GM23338 (cell line): ENCODE results near the gene RIGI. TPM values are rescaled to one million over a fixed set of nuclear protein-coding genes. Genes with fewer than 3 reads are reported as not detected.

Experiments used
- ATAC-seq: fragments of 200-7000 bp; cut with Tn5 transposase; 3 replicates; pipeline ENCODE4 v1.9.1; 2020
- DNase-seq: peaks from one replicate; pipeline ENCODE4 v3.0.0-alpha.2; 2015; ENCODE audit warnings: low spot score
- H2AFZ ChIP-seq: fragments of 200-600 bp; sonication (generic); 2 replicates; pipeline ENCODE4 v1.8.0; 2016; ENCODE audit warnings: antibody characterized with exemption, mild to moderate bottlenecking, moderate library complexity
- H3F3A ChIP-seq: fragments of 200-600 bp; sonication (generic); replicated peaks from 2 replicates; pipeline ENCODE4 v1.8.0; 2017; ENCODE audit warnings: antibody characterized with exemption, mixed run types, low read depth
- H3K27ac ChIP-seq: fragments of 200-600 bp; sonication (generic); 2 replicates; pipeline ENCODE4 v1.6.1; 2016; ENCODE audit warnings: low read depth
- H3K27me3 ChIP-seq: fragments of 200-600 bp; sonication (generic); 2 replicates; pipeline ENCODE4 v1.8.0; 2016; ENCODE audit warnings: mild to moderate bottlenecking, mixed run types, moderate library complexity; ENCODE audit not compliant: insufficient read depth
- H3K36me3 ChIP-seq: fragments of 200-600 bp; sonication (generic); 2 replicates; pipeline ENCODE4 v1.8.0; 2016; ENCODE audit warnings: mild to moderate bottlenecking; ENCODE audit not compliant: insufficient read depth
- H3K4me1 ChIP-seq: fragments of 200-600 bp; sonication (generic); 2 replicates; pipeline ENCODE4 v1.8.0; 2016; ENCODE audit warnings: mild to moderate bottlenecking, moderate library complexity; ENCODE audit not compliant: insufficient read depth
- H3K4me2 ChIP-seq: fragments of 200-600 bp; sonication (generic); 2 replicates; pipeline ENCODE4 v1.7.1; 2017; ENCODE audit warnings: mixed run types
- H3K4me3 ChIP-seq: fragments of 200-600 bp; sonication (generic); 2 replicates; pipeline ENCODE4 v1.6.1; 2016; ENCODE audit warnings: mixed run types
- H3K79me2 ChIP-seq: fragments of 200-600 bp; sonication (generic); replicated peaks from 2 replicates; pipeline ENCODE4 v1.8.0; 2017; ENCODE audit warnings: mild to moderate bottlenecking; ENCODE audit not compliant: insufficient read depth
- H3K9me2 ChIP-seq: fragments of 200-600 bp; sonication (generic); 2 replicates; pipeline ENCODE4 v1.8.0; 2017; ENCODE audit not compliant: insufficient read depth
- H4K20me1 ChIP-seq: fragments of 200-600 bp; sonication (generic); replicated peaks from 2 replicates; pipeline ENCODE4 v1.8.0; 2017; ENCODE audit warnings: mild to moderate bottlenecking; ENCODE audit not compliant: insufficient read depth
- H3K27ac Mint-ChIP-seq: 2 replicates; pipeline ENCODE4 v1.8.0; 2020; ENCODE audit warnings: inconsistent platforms, mild to moderate bottlenecking, moderate library complexity, mixed read lengths
- H3K27me3 Mint-ChIP-seq: 3 replicates; pipeline ENCODE4 v1.8.0; 2022; ENCODE audit warnings: low read depth, mild to moderate bottlenecking, moderate library complexity, mixed read lengths, inconsistent platforms; ENCODE audit not compliant: insufficient read depth, poor library complexity
- H3K36me3 Mint-ChIP-seq: 3 replicates; pipeline ENCODE4 v1.8.0; 2021; ENCODE audit warnings: low read depth, mild to moderate bottlenecking, inconsistent platforms, moderate library complexity, mixed read lengths
- H3K4me1 Mint-ChIP-seq: 3 replicates; pipeline ENCODE4 v1.8.0; 2020; ENCODE audit warnings: mild to moderate bottlenecking, inconsistent platforms, mixed read lengths
- H3K4me3 Mint-ChIP-seq: 3 replicates; pipeline ENCODE4 v1.8.0; 2021; ENCODE audit warnings: moderate library complexity, mild to moderate bottlenecking, inconsistent platforms, mixed read lengths
- H3K9me3 Mint-ChIP-seq: 3 replicates; pipeline ENCODE4 v1.8.0; 2020; ENCODE audit warnings: moderate library complexity, mild to moderate bottlenecking, inconsistent platforms, mixed read lengths
- CTCF ChIP-seq, 2 experiments: fragments of 200-600 bp in 1 of 2; sonication (generic) in 1 of 2; conservative IDR thresholded peaks; 2 replicates each; pipeline versions ENCODE4 v1.5.1 to v1.6.1; 2016 to 2017; ENCODE audit warnings: antibody characterized with exemption in 2 of 2, low read depth in 2 of 2, mild to moderate bottlenecking in 2 of 2, moderate library complexity in 1 of 2
- ETS1 ChIP-seq: IDR thresholded peaks from 2 replicates; pipeline ENCODE4 v1.6.1; 2016; ENCODE audit warnings: antibody characterized with exemption
- EZH2 ChIP-seq: fragments of 200-600 bp; sonication (generic); IDR thresholded peaks from one replicate; pipeline ENCODE4 v1.8.0; 2017; ENCODE audit warnings: antibody characterized with exemption, mild to moderate bottlenecking, low read depth; ENCODE audit not compliant: unreplicated experiment
- EZH2phosphoT487 ChIP-seq: fragments of 200-600 bp; sonication (generic); IDR thresholded peaks from one replicate; pipeline ENCODE4 v1.8.1; 2018; ENCODE audit warnings: antibody characterized with exemption; ENCODE audit not compliant: unreplicated experiment
- JUNB ChIP-seq: IDR thresholded peaks from one replicate; pipeline ENCODE4 v1.6.1; 2016; ENCODE audit warnings: antibody characterized with exemption; ENCODE audit not compliant: unreplicated experiment
- NANOG ChIP-seq: IDR thresholded peaks from 2 replicates; pipeline ENCODE4 v1.6.1; 2016; ENCODE audit warnings: antibody characterized with exemption, borderline replicate concordance
- POLR2AphosphoS5 ChIP-seq: IDR thresholded peaks from 2 replicates; pipeline ENCODE4 v1.6.1; 2016; ENCODE audit warnings: antibody characterized with exemption, low read depth
- STAT1 ChIP-seq: IDR thresholded peaks from one replicate; pipeline ENCODE4 v1.6.1; 2016; ENCODE audit warnings: antibody characterized with exemption; ENCODE audit not compliant: unreplicated experiment
- ZNF114 ChIP-seq: fragments of 250-450 bp; sonication (Bioruptor Pico); IDR thresholded peaks from 2 replicates; pipeline ENCODE4 v1.5.0; 2020; ENCODE audit warnings: mild to moderate bottlenecking, moderate library complexity
- ZNF331 ChIP-seq: fragments of 250-450 bp; sonication (Bioruptor Pico); IDR thresholded peaks from 2 replicates; pipeline ENCODE4 v1.5.0; 2020; ENCODE audit warnings: low read depth, mild to moderate bottlenecking, moderate library complexity
- ZNF462 ChIP-seq: fragments of 250-450 bp; sonication (Bioruptor Pico); IDR thresholded peaks from 2 replicates; pipeline ENCODE4 v1.5.0; 2020; ENCODE audit warnings: mild to moderate bottlenecking, moderate library complexity
- polyA plus RNA-seq: library from polyadenylated mRNA; unstranded; fragments of >200 nt; fragmentation: Nextera tagmentation; extraction: Ambion mirVana; gene quantifications from 2 replicates; pipeline ENCODE4 v1.2.1, GENCODE V29; 2016
- total RNA-seq: library from RNA; depleted of rRNA; stranded (reverse); fragments of >200 nt; shearing (Covaris generic); gene quantifications from 2 replicates; pipeline ENCODE4 v1.2.3, GENCODE V29; 2014

RIGI gene
- total and polyA plus RNA-seq, 2 experiments from 2014 or later = 14.2 to 14.7 TPM

- TF ChIP-seq ZNF462 (CRISPR knock-in tag) (no peak), EZH2phosphoT487 (no peak), POLR2AphosphoS5 (no peak)
Measured at GRCh38 chr9:32565967-32566366, 40.0 kb upstream of the RIGI start (continued).

GRCh38 chr9:32558408-32558934, 32.5 kb upstream of the RIGI start:
- H3K4me1 Mint-ChIP-seq = no peaks in the 10 kb centered on the region
- no peak overlapping the region for H3K27ac Mint-ChIP-seq
- no peaks in the 10 kb centered on the region for H3K4me1 ChIP-seq
- H3F3A ChIP-seq = no peaks in the 10 kb centered on the region
- ATAC-seq = no peak
- H3K27me3 ChIP-seq = no peaks in the 10 kb centered on the region
- H3K36me3 ChIP-seq = no peaks in the 10 kb centered on the region
- no peak for DNase-seq
- H3K4me2 ChIP-seq = no peak overlapping the region
- no peaks in the 10 kb centered on the region for H3K9me3 Mint-ChIP-seq
- no peak overlapping the region for H2AFZ ChIP-seq
- no peaks in the 10 kb centered on the region for H3K36me3 Mint-ChIP-seq
- H3K27me3 Mint-ChIP-seq = peaks cover under 1% of the 10 kb centered on the region
- no peak overlapping the region for H3K4me3 ChIP-seq
- no peaks in the 10 kb centered on the region for H3K9me2 ChIP-seq
- H3K4me3 Mint-ChIP-seq = no peak overlapping the region
- no peaks in the 10 kb centered on the region; the same call in 1 of the 2 replicates for H4K20me1 ChIP-seq
- no peak overlapping the region for H3K27ac ChIP-seq
- peaks cover 31% of the 10 kb centered on the region for H3K79me2 ChIP-seq
- TF ChIP-seq JUNB = no peak
- no peak for TF ChIP-seq ZNF114 (CRISPR knock-in tag)
- no peak for TF ChIP-seq CTCF (conservative IDR thresholded peaks at IDR 0.05; ENCODE audit: low read depth in 2 of 2)
- no peak for TF ChIP-seq STAT1
- TF ChIP-seq EZH2 = no peak
- TF ChIP-seq ZNF331 = no peak
- no peak for TF ChIP-seq ETS1
- TF ChIP-seq NANOG = no peak
